LHCN-M2 (cell line): ENCODE data around the gene SOBP. TPM values are rescaled to one million over a fixed set of nuclear protein-coding genes. Genes with fewer than 3 reads are reported as not detected.
"Not testable (repeated sequence)": the region's sequence is repeated elsewhere in the genome, so short reads cannot be mapped to it uniquely, and the experiment has no call there.

Experiments used
- DNase-seq: peaks from one replicate; pipeline ENCODE4 v3.0.0-alpha.2; 2012; ENCODE audit warnings: low read depth
- total RNA-seq: library from RNA; depleted of rRNA; stranded (reverse); fragments of >200 nt; gene quantifications from 2 replicates; pipeline ENCODE4 v1.2.3, GENCODE V29; 2014

The SOBP gene
- total RNA-seq, 1 experiment from 2014 or later: under 0.01 TPM

DNA sequence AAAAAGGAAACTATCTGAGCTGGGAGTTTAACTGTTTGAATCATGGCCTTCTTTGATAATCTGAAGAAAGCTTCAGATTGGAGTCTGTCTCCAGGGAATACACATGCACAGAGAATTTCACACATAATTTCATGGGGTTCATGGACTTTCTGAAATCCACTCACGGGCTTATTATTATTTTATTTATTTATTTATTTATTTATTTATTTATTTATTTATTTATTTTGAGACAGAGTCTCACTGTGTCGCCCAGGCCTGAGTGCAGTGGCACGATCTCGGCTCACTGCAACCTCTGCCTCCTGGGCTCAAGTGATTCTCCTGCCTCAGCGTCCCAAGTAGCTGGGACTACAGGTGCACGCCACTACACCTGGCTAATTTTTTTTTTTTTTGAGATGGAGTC is 63.2 kb downstream of the SOBP start:
- DNase-seq: not testable (repeated sequence)

DNA sequence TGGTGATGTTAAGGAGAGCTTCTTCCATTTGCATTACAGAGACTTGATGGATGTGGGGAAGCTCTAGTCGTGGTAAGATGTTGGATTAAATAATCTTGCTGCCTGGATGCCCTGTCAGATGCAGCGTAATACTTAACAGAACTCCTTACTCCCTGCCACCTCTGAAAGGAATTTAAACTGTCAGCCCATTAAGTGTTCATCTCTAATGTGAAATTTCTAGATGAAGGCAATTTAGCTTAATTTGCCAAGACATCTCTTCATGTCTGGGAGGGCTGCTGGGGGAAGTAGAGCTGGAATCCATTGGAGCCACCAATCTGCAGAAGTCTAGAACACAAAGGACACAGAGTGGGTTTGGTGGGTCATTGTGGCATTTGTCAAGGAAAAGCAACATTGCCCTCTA is 64.4 kb downstream of the SOBP start:
- no peak for DNase-seq

DNA sequence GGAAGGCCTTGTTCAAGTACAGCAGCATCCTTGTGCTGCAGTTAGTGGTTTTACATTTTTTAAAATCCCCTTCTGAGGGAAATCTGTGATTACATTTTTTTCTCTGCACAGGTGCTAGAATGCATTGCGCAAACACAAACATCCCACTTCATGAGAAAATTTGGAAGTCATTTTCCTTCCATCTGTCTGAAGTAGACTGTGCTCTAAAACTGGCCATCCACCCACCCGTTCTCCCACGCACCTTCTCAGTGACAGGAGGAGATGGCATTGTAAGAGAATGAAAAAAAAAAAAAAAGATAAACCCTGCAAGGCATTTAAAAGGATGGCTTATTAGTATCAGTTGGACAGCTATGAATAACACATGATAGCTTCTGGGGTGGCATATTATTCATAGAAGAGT is 65.0 kb downstream of the SOBP start:
- no peak for DNase-seq

DNA sequence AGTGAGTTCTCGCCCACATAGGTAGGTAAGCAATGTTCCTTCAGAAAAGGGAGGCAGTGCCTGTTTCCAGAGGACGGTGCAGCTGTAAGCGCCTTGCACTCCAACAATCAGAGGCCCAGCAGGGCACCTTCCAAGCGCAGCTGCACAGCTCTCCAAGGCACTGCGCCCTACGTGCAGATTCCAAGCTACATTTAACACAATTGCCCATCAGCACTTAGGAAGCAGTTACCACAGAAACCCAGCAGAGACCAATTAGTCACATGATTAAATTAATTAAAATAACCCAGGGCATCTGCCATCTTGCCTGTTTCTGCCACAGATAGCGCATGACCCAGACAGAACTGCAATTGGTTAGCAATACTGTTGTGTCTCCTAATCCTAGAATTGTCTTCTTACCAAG is 65.5 kb downstream of the SOBP start:
- DNase-seq: no peak

DNA sequence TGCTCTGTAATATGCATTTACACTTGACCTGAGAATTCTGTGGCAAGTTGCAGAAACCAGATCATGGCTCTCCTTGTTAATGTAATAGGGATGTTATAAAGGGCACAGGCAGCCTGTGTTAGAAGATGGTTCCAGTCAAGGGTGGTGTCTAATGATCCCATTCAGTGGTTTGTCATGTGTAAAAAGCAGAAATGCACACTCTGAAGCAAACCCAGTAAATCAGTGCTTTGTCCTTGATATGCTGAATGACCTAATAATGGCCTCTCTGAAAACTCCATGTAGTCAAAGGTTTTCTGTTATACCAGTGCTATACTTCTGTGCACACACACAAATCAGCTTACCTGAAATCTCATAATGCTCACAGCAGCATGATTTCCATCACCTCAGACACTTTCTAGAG is 66.2 kb downstream of the SOBP start:
- DNase-seq: no peak

DNA sequence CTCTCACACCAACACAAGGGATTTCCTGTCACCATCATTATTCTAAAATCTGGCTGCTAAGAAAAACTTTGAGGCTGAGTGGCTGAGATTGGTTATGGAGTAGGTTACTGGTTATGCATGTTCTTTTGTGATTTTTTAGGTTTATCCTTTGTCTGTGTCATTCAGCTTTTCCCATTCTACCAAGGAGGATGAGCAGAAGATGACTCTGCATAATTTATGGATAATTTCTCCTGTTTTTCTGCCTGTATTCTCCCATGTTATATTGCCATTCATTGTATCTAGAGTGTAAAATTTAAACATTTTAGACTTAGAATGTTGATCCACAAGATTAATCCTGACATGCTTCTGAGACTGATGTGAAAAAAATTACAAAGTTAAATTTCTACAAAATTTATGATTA is 67.8 kb downstream of the SOBP start:
- DNase-seq: no peak

DNA sequence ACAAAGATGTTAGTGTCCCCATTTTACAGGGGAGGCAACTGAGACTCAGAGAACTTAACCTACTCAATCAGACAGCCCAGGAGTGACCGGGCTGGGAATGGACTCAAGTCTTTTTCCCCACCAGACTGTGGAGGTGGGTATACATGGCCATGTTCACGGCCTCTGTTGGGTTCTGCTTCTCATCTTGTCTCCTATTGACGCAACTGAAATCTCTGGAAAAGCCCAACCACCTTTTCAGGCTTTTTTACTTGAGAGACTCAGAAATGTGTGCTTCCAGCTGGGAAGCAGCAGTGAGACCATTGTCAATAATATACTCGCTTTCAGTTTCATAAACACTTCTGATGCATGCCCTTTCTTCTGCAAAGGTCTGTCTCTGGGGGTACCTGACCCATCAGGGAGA is 70.7 kb downstream of the SOBP start:
- DNase-seq: no peak

DNA sequence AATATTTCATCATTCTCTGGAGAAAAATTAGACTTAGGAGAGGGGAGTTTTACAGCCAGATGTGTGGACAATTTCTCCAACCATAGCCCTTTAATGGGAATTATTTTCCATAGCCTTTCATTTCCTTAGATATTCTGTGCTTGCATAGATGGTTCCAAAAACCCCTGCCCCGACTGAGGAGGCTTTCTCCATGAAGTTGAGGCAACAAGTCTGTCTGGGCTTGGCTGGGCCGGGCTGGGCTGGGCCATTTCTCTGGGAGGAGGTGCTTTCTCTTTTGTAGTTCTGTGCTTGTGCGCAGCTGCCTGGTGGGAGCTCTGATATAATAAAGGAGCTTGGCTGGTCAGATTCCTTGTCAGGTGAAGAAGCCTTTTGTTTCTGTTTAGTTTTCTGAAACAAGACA is 71.4 kb downstream of the SOBP start:
- no peak for DNase-seq

DNA sequence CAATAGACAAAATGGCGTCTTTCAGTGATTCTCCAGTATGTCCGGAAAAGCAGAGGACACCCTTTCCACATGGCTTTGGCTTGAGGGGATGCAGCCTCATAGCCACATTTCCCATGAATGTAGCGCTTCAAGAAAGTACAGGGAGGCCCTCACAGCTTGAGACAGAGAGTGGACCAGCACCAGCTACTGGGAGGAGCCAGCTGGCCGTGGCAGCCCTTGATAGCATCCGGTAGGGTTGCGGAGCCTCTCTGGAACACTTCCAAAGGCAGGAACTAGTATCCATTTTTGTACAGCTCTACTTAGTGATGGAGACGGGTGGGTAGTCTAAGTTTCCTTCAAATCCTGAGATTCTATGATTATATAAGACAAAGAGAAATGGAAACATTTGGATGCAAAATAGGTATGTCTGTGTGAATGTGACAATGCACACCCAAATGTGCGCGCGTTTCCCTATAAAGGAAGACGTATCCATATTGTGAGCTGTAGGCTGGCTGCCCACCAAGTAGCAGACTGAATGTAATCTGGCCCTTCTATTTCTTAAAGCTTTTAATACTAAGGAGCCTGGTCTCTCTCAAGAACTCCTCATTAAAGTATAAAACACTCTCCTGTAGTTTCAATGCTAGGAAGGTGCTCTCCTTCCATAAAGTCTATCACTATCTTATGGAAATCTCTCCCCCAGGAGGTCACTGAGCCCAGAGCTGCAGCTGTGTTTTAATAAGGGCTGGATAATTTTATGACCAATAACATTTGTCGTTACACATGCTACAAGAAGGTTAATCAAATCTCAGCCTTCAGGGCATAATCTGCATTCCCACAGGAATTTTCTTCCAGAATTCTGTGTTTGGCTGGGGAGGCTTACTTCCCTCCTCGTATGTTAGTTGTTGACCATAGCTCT is 74.0 kb downstream of the SOBP start:
- DNase-seq: no peak

DNA sequence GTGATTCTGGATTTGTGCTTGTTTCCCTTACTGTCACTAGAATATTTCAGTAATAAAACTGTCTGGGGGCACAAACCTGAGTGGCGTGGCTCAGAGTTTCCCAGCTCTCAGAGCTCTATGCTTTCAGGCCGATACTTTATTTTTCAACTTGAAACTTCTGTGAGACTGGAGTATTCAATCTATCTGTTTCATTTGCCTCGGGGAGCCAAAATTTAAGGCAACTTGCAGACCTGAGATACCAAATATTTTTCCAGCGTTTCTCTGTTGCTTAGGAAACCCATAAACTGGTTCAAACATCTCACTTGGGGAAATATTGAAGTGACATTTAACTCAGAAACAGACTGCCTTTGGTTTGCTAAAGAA is 74.7 kb downstream of the SOBP start:
- DNase-seq: no peak

DNA sequence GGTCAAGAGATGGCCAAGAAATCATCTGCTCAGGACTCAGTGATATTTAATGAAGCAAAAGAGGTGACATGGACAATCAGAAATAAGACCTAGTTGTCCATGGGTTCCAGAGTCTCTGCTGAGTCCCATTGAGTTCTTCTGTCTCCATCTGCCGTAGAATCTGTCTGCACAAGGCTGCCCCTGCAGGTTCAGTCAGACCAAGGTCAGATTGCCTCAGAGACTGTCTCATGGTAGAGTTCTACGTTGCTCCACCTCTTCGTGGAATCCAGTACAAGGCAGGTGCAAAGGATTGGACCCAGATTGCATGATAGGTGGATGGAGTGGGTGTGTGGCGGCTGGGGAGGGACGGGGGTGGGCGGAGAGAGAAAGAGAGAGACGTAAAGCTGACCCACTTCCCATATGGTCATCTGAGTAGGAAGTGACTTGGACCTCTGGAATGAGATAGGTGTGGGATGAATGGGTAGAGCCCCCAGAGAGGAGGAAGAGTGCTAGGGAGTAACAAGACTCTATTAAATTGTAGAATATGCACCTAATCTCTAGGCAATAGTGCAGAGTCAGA is 75.3 kb downstream of the SOBP start:
- no peak for DNase-seq

DNA sequence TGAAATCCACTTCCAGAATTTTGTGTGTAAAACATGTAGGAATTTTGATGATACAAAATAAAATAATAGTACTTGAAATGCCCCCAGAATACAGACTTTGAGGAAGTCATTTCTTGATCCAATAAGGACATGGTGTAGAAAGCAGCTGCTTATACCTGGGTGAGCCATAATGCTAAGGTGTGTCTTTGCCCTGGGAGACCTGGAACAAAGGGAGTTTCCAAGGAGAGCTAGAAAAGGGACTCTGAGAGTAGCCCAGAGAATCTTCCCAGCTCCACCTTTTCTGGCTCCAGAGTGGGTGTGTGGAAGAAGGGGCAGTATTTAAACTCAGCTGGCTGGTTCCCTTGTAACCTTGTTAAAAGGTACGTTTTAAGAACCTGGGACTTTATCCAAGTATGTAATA is 77.7 kb downstream of the SOBP start:
- no peak for DNase-seq

DNA sequence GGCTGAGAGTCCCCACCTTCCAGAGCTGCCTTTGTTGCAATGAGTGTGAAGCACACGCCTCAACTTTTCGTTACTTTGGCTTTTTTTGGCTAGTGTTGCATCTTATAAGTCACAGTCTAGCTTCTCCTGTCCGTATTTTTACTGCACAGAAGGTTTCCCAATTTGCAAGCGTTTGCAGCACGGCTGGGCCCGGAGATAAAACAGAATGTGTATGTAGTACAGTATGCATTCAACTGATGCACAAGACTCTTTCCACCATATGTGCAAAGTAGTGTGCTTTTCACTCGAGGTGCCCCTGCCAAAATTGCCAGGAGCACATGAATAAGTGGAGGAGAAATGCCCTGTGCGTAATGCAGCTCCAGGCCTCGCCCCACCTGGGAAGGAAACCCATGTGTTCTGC is 79.6 kb downstream of the SOBP start:
- DNase-seq: no peak

DNA sequence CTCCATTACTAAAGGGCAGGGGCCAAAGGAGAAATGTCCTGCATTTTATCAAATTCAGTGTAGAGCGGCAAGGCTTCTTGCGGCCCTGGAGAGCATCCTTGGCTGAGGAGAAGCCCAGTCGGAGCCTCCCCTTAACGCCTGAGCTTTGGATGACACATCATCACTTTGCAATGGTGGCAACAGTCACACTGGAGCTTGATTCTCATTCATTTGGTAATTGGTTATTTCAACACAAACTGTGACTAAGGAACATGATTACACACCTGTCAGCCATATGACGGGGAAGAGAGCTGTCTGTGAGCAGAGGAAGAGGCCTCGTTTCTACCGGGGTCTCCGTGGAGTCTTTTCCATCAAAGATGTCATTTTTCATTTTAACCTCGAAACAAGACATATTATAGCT is 81.4 kb downstream of the SOBP start:
- no peak for DNase-seq

DNA sequence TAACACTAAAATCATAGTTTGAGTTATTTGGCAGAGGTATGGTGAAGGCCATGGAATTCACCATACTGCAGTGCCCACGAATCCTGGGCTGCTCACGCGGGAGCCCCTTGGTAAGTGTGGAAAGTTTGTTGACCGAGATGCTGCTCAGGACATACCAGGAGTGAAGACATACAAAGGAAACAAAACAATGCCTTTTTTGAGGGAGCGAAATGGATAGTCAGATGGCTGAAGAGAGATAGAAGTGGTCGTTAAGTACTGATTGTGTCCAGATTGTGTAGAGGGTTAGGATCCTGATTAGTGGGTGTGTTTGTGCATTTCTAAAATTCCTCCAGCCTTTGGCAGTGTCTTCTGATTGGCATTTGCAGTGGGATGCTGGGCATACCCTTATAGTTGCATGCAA is 83.0 kb downstream of the SOBP start:
- no peak for DNase-seq

DNA sequence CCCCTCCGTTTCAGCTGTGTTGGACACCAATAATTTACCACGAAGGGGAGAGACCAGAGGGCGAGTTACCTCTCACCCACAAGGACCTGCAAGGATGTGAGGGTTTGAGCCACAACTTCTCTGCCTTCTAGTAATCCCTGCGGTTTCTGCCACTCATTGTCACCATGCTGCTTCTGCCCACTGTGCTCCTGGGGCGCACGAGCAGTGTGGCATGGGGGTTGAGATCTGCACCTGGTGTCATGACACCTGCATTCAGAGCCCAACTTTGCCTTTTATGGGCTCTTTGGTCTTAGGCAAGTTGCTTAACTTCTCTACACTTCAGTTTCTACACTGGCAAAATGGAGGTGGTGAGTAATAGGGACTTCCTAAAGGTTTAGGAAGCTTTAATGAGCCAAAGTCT is 84.9 kb downstream of the SOBP start:
- no peak for DNase-seq

DNA sequence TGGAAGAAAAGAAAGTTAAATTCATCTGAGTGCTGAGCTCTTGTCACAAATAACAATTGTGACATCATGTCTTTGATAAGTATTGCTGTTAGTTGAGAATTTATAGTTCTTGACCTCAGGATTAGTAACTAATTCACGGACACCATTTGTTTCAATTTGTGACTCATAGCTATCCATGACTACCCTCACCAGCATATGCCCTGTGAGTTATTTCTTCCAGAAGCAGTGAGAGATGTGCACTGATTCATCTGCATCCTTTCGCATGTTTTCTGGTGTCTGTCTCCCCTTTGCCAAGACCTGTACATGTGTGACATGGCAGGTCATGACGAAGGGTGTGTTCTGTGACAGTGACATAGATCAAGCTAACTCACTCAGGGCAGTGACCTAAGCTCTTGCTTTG is 86.9 kb downstream of the SOBP start:
- peak; percentile 35 for DNase-seq

DNA sequence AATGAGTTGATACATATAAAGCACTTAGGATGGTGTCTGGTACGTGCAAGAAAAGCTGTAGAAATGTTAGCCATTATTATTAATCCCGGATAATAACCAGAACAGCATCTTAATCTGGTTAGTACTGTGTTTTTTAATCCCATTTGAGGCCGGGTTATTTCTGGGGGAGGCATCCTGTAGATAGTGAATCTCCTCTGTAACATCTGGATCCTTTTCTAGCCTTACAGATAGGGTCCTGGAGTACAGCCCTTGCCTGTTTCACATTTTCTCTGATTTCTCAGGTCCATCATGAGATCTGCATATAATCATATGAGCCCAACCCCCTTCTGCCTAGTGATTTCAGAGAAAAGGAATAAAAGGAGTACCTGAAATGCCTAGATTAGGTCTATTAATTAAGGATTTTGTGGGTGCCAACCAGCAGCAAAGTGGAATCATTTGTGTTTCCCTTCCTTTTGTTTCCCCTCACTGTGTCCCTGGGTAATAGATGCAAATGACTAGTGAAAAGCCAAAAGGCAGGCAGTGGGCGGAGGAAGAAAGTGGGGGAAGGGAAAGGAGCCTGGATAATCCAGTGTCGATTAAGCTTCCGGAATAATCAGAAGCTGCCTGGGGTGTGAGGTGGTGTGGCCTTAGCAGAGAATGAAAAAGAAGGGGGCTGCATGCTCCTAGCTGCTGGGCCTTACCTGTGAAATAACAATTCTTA is 88.9 kb downstream of the SOBP start:
- DNase-seq: no peak

DNA sequence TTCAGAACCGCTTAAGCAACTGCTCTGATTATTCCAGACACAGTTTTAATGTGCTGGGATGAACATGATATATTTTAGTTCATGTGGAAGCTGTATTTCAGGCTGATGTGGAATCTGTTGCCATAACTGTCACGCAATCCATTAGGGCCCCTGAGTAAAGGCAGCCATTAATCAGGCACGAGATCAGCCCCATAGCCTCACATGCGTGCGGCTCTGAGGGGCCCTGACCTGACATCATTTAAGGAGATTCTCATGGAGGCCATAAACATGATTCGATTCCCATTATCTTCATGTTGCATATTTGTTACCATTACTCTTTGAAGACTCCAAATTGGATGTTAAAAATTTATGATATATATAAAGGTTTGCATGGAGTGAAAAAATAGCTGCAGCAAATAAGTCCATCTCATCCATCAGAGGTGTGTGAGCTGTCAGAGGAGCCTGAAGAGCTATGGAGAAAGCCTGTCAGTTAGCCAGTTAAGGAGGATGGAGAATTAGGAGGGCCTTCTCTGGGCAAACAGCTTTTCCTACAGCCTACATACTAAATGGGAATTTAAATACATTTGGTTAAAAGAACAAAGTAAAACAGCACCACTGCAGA is 89.6 kb downstream of the SOBP start:
- no peak for DNase-seq

DNA sequence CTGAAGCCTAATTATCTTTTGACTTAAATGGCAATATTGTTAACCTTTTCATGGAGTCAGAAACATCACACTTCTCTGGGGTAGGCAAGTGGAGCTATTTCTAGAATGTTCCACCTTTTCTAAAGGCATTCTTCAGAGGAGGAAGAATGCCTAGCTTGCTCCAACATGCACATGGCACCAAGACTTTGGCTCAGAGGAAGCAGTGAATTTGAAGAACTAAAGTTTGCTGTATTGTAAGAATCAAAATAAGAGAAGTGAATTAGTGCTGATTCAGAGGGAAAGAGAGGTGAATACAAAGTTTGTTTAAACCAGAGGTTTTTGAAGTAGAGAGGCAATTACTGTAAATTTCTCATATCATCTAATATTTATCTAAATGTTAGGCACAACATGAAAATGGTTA is 92.2 kb downstream of the SOBP start:
- DNase-seq: no peak

DNA sequence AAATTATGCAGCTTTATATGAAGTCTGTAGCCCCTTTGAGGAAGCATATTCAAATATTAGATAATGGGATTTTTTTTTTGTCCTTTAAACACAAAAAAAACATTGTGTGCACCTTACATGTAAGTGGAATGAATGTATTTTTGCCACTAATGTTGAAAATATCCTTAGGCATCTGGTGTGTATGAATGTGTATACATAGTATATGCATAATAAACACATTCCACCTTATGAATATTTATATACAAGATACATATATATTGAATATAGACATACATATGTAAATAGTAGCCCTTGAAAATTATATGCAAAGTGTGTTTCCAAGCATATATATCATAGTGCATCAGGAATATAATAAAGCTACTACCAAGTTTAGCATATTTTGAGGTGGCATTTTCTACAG is 94.8 kb downstream of the SOBP start:
- no peak for DNase-seq

DNA sequence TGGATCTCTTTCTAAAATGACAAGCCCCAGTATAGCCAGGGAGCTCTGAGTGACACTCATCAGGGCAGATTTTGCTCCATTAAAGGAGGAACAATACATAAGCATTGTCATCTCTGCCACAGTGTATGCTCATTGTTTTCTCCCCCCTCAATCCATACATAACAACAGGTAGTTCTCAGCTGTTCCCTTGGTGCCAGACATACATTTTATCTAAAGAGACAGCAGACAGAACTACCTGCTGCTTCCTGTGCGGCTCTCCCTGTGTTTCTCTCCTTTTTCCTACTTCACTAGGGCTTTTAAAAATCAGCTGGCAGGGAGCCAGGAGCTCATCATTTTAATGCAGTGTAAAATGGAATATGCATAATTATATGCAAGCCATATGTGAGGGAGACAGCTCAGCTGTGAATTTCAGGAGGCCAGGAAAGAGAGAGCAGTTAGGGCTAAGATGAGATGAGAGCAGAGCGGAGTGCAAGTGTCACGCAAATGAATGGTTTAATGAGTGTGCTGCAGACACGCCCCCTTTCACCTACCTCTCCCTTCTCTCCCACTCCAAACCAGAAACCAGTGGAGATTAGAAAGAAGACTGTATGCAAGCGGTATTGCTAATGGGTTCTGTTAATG is 96.0 kb downstream of the SOBP start:
- DNase-seq: no peak
